Glutamatergic neuron (in vitro differentiated cells): ENCODE results near the gene RAET1G. TPM values are rescaled to one million over a fixed set of nuclear protein-coding genes. Genes with fewer than 3 reads are reported as not detected.
"Not testable (repeated sequence)": the region's sequence is repeated elsewhere in the genome, so short reads cannot be mapped to it uniquely, and the experiment has no call there.

Experiments used
- DNase-seq: peaks from one replicate; pipeline ENCODE4 v3.0.0; 2022
- H3K27ac Mint-ChIP-seq: one replicate; pipeline ENCODE4 v1.8.0; 2020; ENCODE audit warnings: mild to moderate bottlenecking, mixed read lengths, inconsistent platforms; ENCODE audit not compliant: unreplicated experiment
- H3K27me3 Mint-ChIP-seq: one replicate; pipeline ENCODE4 v1.8.0; 2020; ENCODE audit warnings: mild to moderate bottlenecking, moderate library complexity, mixed read lengths, inconsistent platforms; ENCODE audit not compliant: unreplicated experiment
- H3K36me3 Mint-ChIP-seq: one replicate; pipeline ENCODE4 v1.8.0; 2020; ENCODE audit warnings: mild to moderate bottlenecking, mixed read lengths, inconsistent platforms; ENCODE audit not compliant: unreplicated experiment
- H3K4me1 Mint-ChIP-seq: one replicate; pipeline ENCODE4 v1.8.0; 2020; ENCODE audit warnings: mild to moderate bottlenecking, low read depth, mixed read lengths, inconsistent platforms; ENCODE audit not compliant: unreplicated experiment
- H3K4me3 Mint-ChIP-seq: one replicate; pipeline ENCODE4 v1.8.0; 2020; ENCODE audit warnings: mild to moderate bottlenecking, mixed read lengths, inconsistent platforms; ENCODE audit not compliant: unreplicated experiment
- H3K9me3 Mint-ChIP-seq: one replicate; pipeline ENCODE4 v1.8.0; 2020; ENCODE audit warnings: mild to moderate bottlenecking, moderate library complexity, mixed read lengths, inconsistent platforms; ENCODE audit not compliant: unreplicated experiment
- total RNA-seq: library from RNA; stranded (reverse); fragmentation: NEBNext Ultra II Directional; extraction: Animal tissue kit (Norgen Biotek cat#: 25700); gene quantifications from one replicate; pipeline ENCODE4 v1.2.1, GENCODE V29; 2021; ENCODE audit not compliant: unreplicated experiment
- TF ChIP-seq, protein P1 (sequence below): fragments of 200-600 bp; sonication (generic); IDR thresholded peaks from one replicate; pipeline ENCODE4 v1.5.0; 2021; ENCODE audit not compliant: partially characterized antibody, unreplicated experiment

Gene RAET1G
- total RNA-seq, 1 donor from 2014 or later, result not detected

DNA sequence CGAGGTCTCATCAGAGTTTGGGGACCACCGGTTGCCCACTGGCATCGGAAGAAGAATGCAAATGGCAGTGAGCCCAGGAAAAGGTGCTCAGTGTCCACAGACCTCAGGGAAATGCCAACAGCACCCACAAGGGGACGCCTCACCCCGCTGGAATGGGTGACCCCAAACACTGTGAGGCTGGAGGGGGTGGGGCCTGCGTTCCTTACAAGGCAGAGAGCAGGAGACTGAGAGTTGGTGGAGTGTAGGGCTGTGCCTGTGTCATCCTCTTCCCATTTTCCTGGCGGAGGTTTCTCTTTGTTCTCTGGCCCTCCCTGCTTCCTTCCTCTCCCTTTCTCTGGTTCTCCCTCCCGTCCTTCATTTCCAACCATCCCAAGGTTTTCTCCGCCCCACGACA, 31.0 kb upstream of the RAET1G start:
- H3K27me3 Mint-ChIP-seq, result peaks cover 19% of the 10 kb centered on the region
- H3K27ac Mint-ChIP-seq, H3K9me3 Mint-ChIP-seq, H3K36me3 Mint-ChIP-seq, DNase-seq, H3K4me1 Mint-ChIP-seq: not testable (repeated sequence)
- peak overlapping the region; percentile 46 for H3K4me3 Mint-ChIP-seq

DNA sequence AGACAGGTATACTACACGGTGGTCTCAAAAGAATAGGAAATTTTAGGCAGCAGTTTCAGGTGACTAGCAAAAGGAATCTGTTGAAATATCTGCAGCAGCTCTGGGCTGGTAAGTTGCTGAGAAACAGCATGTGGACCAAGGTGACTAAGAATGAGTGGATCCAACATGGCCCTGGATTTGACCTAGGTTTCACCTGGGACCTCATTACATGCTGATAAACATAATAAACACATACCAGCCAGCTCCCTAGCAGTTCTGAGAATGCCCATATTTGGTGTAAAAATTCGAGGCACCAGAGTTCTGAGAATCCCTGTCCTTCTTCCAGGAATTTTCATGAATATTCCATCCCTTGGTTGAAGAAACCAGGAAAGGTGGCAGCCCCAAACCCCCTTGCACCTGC, 30.5 kb upstream of the RAET1G start:
- peaks cover 23% of the 10 kb centered on the region for H3K27me3 Mint-ChIP-seq
- not testable (repeated sequence) for H3K9me3 Mint-ChIP-seq, H3K27ac Mint-ChIP-seq, H3K4me1 Mint-ChIP-seq, H3K4me3 Mint-ChIP-seq, DNase-seq, H3K36me3 Mint-ChIP-seq

DNA sequence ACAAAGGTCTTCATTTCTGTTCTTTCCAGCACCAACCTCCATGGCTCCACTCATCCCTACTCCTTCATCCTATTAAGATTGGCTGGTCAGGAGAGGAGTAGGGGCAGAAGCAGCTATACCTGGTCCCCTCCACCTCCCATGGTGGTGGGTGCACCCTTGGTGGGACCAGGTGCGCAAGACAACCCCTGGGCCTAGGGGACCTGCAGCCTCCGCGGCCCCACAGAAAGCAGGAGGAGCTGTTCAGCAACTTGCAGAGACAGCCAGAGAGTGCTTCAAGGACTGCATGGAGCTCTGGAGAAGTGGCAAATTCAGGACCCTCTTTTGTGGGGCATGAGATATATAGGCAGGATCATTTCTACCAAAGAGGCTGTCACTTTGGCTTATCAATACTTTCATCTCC, 28.7 kb upstream of the RAET1G start:
- Mint-ChIP-seq H3K4me1 (peaks cover 10% of the 10 kb centered on the region), H3K36me3 (no peaks in the 10 kb centered on the region), H3K27ac (no peak overlapping the region), H3K27me3 (peaks cover 27% of the 10 kb centered on the region), H3K9me3 (peaks cover 3% of the 10 kb centered on the region), H3K4me3 (no peak overlapping the region)
- TF ChIP-seq, protein P1, sequence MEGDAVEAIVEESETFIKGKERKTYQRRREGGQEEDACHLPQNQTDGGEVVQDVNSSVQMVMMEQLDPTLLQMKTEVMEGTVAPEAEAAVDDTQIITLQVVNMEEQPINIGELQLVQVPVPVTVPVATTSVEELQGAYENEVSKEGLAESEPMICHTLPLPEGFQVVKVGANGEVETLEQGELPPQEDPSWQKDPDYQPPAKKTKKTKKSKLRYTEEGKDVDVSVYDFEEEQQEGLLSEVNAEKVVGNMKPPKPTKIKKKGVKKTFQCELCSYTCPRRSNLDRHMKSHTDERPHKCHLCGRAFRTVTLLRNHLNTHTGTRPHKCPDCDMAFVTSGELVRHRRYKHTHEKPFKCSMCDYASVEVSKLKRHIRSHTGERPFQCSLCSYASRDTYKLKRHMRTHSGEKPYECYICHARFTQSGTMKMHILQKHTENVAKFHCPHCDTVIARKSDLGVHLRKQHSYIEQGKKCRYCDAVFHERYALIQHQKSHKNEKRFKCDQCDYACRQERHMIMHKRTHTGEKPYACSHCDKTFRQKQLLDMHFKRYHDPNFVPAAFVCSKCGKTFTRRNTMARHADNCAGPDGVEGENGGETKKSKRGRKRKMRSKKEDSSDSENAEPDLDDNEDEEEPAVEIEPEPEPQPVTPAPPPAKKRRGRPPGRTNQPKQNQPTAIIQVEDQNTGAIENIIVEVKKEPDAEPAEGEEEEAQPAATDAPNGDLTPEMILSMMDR, result no peak
- DNase-seq, result no peak

DNA sequence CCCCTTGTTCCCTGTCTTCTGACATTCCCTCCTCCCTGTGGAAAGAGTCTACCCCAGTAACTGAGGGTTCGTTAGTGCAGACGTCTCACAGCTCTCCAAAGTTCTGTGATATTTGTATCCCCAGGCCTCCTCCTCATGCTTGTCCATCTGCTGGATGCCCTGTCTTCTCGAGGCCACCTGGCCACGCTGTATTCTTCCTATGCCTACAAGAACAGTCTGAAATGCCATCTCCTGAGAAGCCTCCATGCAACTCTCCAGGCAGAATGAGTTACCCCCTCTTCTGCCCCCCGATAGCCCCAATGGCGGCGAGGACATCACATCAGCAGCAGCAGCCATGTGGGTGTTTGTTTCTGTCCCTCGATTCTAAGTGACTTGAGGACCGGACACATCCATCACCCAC, 28.2 kb upstream of the RAET1G start:
- Mint-ChIP-seq H3K27ac (no peak overlapping the region), H3K36me3 (no peaks in the 10 kb centered on the region), H3K4me1 (peaks cover 10% of the 10 kb centered on the region), H3K4me3 (no peak overlapping the region), H3K9me3 (peaks cover 3% of the 10 kb centered on the region), H3K27me3 (peaks cover 27% of the 10 kb centered on the region)
- DNase-seq, result no peak
- TF ChIP-seq, protein P1, result no peak

DNA sequence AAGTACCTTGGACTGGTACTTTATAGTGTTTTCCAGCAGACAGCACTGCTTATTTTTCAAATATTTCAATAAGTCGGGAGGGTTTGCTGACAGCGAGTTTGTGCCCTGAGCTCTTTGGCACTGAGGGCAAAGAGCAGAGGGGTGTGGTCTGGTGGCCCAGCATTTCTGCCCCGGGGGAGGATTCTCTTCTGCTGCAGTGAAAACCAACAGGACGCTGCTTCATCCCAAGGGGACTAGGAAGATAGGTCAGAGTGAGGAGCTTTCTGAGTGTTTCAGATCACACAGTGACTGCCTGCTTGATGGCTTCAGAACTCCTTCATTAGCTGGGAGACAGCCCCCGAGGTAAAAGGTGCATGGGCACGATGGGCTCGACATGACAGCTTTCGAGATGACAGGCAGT, 27.5 kb upstream of the RAET1G start:
- Mint-ChIP-seq H3K27me3 (peaks cover 26% of the 10 kb centered on the region), H3K9me3 (peaks cover 3% of the 10 kb centered on the region), H3K27ac (no peak overlapping the region), H3K36me3 (no peaks in the 10 kb centered on the region), H3K4me3 (no peak overlapping the region), H3K4me1 (peaks cover 10% of the 10 kb centered on the region)
- DNase-seq, result no peak
- TF ChIP-seq, protein P1, result no peak

DNA sequence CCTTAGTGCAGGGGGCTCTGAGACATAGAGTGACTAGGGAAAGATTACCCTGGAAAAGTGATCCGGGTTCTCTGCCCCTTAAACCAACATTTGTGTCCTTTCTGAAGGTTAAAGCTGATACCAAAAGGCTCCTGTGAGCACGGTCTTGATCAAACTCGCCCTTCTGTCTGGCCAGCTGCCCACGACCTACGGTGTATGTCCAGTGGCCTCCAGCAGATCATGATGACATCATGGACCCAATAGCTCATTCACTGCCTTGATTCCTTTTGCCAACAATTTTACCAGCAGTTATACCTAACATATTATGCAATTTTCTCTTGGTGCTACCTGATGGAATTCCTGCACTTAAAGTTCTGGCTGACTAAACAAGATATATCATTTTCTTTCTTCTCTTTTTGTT, 25.7 kb upstream of the RAET1G start:
- TF ChIP-seq, protein P1, result no peak
- H3K9me3 Mint-ChIP-seq, result peaks cover 3% of the 10 kb centered on the region

More for the DNA sequence above, 25.7 kb upstream of the RAET1G start:
- H3K4me3 Mint-ChIP-seq, result no peak overlapping the region
- peaks cover 22% of the 10 kb centered on the region for H3K27me3 Mint-ChIP-seq
- peaks cover 8% of the 10 kb centered on the region for H3K4me1 Mint-ChIP-seq
- no peaks in the 10 kb centered on the region for H3K36me3 Mint-ChIP-seq
- DNase-seq, result no peak
- no peak overlapping the region for H3K27ac Mint-ChIP-seq
